GM23248 (cell line): ENCODE data around the gene FALEC.

Source experiments
- EZH2 ChIP-seq: fragments of 200-600 bp; sonication (generic); IDR thresholded peaks from 2 replicates; pipeline ENCODE4 v1.6.1; 2018; ENCODE audit warnings: antibody characterized with exemption, mild to moderate bottlenecking; ENCODE audit not compliant: insufficient read depth, poor library complexity, severe bottlenecking
- EZH2phosphoT487 ChIP-seq: fragments of 200-600 bp; sonication (generic); IDR thresholded peaks from 2 replicates; pipeline ENCODE4 v1.6.1; 2018; ENCODE audit warnings: antibody characterized with exemption, moderate library complexity, mild to moderate bottlenecking, low read depth; ENCODE audit not compliant: insufficient read depth

DNA sequence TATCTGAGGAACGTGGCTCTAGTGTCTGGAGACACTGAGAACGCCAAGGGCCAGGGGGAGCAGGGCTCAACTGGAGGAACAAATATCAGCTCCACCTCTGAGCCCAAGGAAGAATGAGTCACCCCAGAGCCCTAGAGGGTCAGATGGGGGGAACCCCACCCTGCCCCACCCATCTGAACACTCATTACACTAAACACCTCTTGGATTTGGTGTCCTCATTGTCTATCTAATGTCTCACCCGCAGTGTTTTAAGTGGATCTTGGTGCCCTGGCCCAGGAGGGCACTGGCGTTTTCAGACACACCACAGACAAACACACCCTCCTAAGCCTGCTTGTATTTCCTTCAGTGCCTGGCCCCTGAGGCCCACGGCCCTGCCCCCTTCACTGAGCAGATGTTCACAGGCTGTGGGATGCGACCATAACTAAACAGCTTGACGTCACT, 2.2 kb upstream of the FALEC start:
- no peak for TF ChIP-seq EZH2
- no peak for TF ChIP-seq EZH2phosphoT487
